HCT116 (cell line): ENCODE data around the gene WNT11. TPM values are rescaled to one million over a fixed set of nuclear protein-coding genes. Genes with fewer than 3 reads are reported as not detected.

Experiments used
- ATAC-seq: fragments of 200-7000 bp; cut with Tn5 transposase; 2 replicates; pipeline ENCODE4 v1.9.1; 2020; ENCODE audit warnings: mild to moderate bottlenecking, moderate library complexity
- BruUV-seq: library from RNA; stranded (reverse); fragments of 400-500 nt; replicated peaks from 2 replicates; lab custom pipeline; 2021; lab: Mats Ljungman, UMichigan
- CTCF ChIA-PET: fragments of 300-600 bp; sonication (Branson Sonifier 250); formaldehyde crosslinking; loops from one replicate; lab custom pipeline; 2021; ENCODE audit warnings: antibody characterized with exemption; lab: Charles Lee
- POLR2A ChIA-PET: fragments of 300-600, 350-600 bp; sonication (Branson Sonifier 250); formaldehyde crosslinking; loops from one replicate; lab custom pipeline; 2021; ENCODE audit warnings: antibody characterized with exemption; lab: Charles Lee
- RAD21 ChIA-PET, 2 experiments: fragments of 300-600 bp; sonication (Branson Sonifier 250); formaldehyde crosslinking; loops; one replicate each; lab custom pipeline; 2023; ENCODE audit warnings: low total read pairs in 2 of 2; ENCODE audit not compliant: uncharacterized antibody in 2 of 2, unreplicated experiment in 2 of 2, low non-redundant PET in 1 of 2; lab: Charles Lee
- DNase-seq: peaks from one replicate; pipeline ENCODE4 v3.0.0-alpha.2; 2010; ENCODE audit warnings: low read depth, low spot score
- H2AFZ ChIP-seq: fragments of 200-600 bp; shearing (Covaris generic), sonication (generic); 2 replicates; pipeline ENCODE4 v1.6.1; 2017; ENCODE audit warnings: low read depth, mixed run types, mixed read lengths, antibody characterized with exemption, low read length; ENCODE audit not compliant: poor library complexity, severe bottlenecking
- H3K27ac ChIP-seq: 2 replicates; pipeline ENCODE4 v1.5.1; 2012; ENCODE audit warnings: low read depth, low read length
- H3K27me3 ChIP-seq: fragments of 200-600 bp; sonication (generic); 2 replicates; pipeline ENCODE4 v1.6.1; 2016; ENCODE audit warnings: mixed run types, low read length, mixed read lengths; ENCODE audit not compliant: insufficient read depth
- H3K36me3 ChIP-seq, 2 experiments: fragments of 200-500 bp in 1 of 2; fragments of 200-600 bp in 1 of 2; sonication (Bioruptor generic) in 1 of 2; sonication (generic) in 1 of 2; 2 replicates each; pipeline versions ENCODE4 v1.5.1 to v1.6.1; 2014 to 2016; ENCODE audit warnings: low read length in 2 of 2, inconsistent platforms in 1 of 2, mixed read lengths in 1 of 2, mixed run types in 1 of 2; ENCODE audit not compliant: insufficient read depth in 2 of 2, control insufficient read depth in 1 of 2
- H3K4me1 ChIP-seq, 2 experiments: fragments of 200-600 bp in 1 of 2; sonication (generic) in 1 of 2; 2 replicates each; pipeline versions ENCODE4 v1.5.1 to v1.6.1; 2012 to 2017; ENCODE audit warnings: low read length in 2 of 2, inconsistent platforms in 1 of 2, mild to moderate bottlenecking in 1 of 2, mixed read lengths in 1 of 2, mixed run types in 1 of 2, moderate library complexity in 1 of 2; ENCODE audit not compliant: insufficient read depth in 2 of 2, control insufficient read depth in 1 of 2
- H3K4me2 ChIP-seq: fragments of 200-600 bp; sonication (generic); 2 replicates; pipeline ENCODE4 v1.6.1; 2017; ENCODE audit warnings: mixed run types, low read length, mixed read lengths
- H3K4me3 ChIP-seq, 2 experiments: fragments of 200-600 bp in 1 of 2; sonication (generic) in 1 of 2; replicated peaks in 1 of 2; 2 replicates each; pipeline ENCODE4 v1.5.1; 2011 to 2016; ENCODE audit warnings: low read length in 2 of 2, control low read depth in 1 of 2, low read depth in 1 of 2, mild to moderate bottlenecking in 1 of 2, mixed read lengths in 1 of 2, mixed run types in 1 of 2
- H3K79me2 ChIP-seq: fragments of 200-600 bp; sonication (generic); 2 replicates; pipeline ENCODE4 v1.6.1; 2017; ENCODE audit warnings: mild to moderate bottlenecking, mixed run types, low read length, moderate library complexity, mixed read lengths; ENCODE audit not compliant: insufficient read depth
- H3K9ac ChIP-seq: fragments of 200-600 bp; sonication (generic); 2 replicates; pipeline ENCODE4 v1.6.1; 2016; ENCODE audit warnings: low read length, mixed read lengths
- H3K9me2 ChIP-seq: fragments of 200-600 bp; sonication (generic), shearing (Covaris generic); 2 replicates; pipeline ENCODE4 v1.6.1; 2017; ENCODE audit warnings: mixed run types, mild to moderate bottlenecking, moderate library complexity; ENCODE audit not compliant: insufficient read depth
- H3K9me3 ChIP-seq, 2 experiments: fragments of 200-500 bp in 1 of 2; fragments of 200-600 bp in 1 of 2; sonication (Bioruptor generic) in 1 of 2; sonication (generic) in 1 of 2; 2 replicates each; pipeline ENCODE4 v1.6.1; 2014 to 2017; ENCODE audit warnings: low read length in 2 of 2, mixed read lengths in 2 of 2, inconsistent platforms in 1 of 2, low read depth in 1 of 2, mild to moderate bottlenecking in 1 of 2, mixed run types in 1 of 2, moderate library complexity in 1 of 2; ENCODE audit not compliant: control insufficient read depth in 1 of 2, insufficient read depth in 1 of 2
- H4K20me1 ChIP-seq: fragments of 200-600 bp; sonication (generic), shearing (Covaris generic); 2 replicates; pipeline ENCODE4 v1.6.1; 2017; ENCODE audit warnings: mixed run types, mild to moderate bottlenecking, moderate library complexity; ENCODE audit not compliant: insufficient read depth
- ATF3 ChIP-seq: IDR thresholded peaks from 2 replicates; pipeline ENCODE4 v1.6.1; 2012
- CBX3 ChIP-seq: IDR thresholded peaks from 2 replicates; pipeline ENCODE4 v1.6.1; 2012; ENCODE audit warnings: low read depth
- CEBPB ChIP-seq: IDR thresholded peaks from 2 replicates; pipeline ENCODE4 v1.6.1; 2012; ENCODE audit warnings: low read depth
- ELF1 ChIP-seq: IDR thresholded peaks from 2 replicates; pipeline ENCODE4 v1.6.1; 2012; ENCODE audit warnings: low read depth, borderline replicate concordance
- EZH2phosphoT487 ChIP-seq: fragments of 200-600 bp; IDR thresholded peaks from 2 replicates; pipeline ENCODE4 v1.6.1; 2018; ENCODE audit warnings: antibody characterized with exemption, borderline replicate concordance
- FOSL1 ChIP-seq: IDR thresholded peaks from 2 replicates; pipeline ENCODE4 v1.6.1; 2012; ENCODE audit warnings: low read depth
- JUND ChIP-seq: IDR thresholded peaks from 2 replicates; pipeline ENCODE4 v1.6.1; 2012
- POLR2A ChIP-seq: IDR thresholded peaks from 2 replicates; pipeline ENCODE4 v1.7.0; 2011; ENCODE audit warnings: borderline replicate concordance; ENCODE audit not compliant: insufficient read depth, insufficient read length; ENCODE audit errors: extremely low read depth
- POLR2AphosphoS5 ChIP-seq: IDR thresholded peaks from 2 replicates; pipeline ENCODE4 v1.6.1; 2011; ENCODE audit warnings: mild to moderate bottlenecking, low read depth, low read length, moderate library complexity
- RAD21 ChIP-seq: IDR thresholded peaks from 2 replicates; pipeline ENCODE4 v1.6.1; 2012; ENCODE audit warnings: low read depth, mild to moderate bottlenecking
- SP1 ChIP-seq: IDR thresholded peaks from 2 replicates; pipeline ENCODE4 v1.6.1; 2012; ENCODE audit warnings: low read depth
- SRF ChIP-seq: IDR thresholded peaks from 2 replicates; pipeline ENCODE4 v1.6.1; 2012; ENCODE audit warnings: low read depth
- TCF7L2 ChIP-seq: IDR thresholded peaks from 2 replicates; pipeline ENCODE4 v1.7.0; 2011; ENCODE audit warnings: borderline replicate concordance, inconsistent platforms; ENCODE audit not compliant: insufficient read depth, insufficient read length; ENCODE audit errors: extremely low read depth
- YY1 ChIP-seq: IDR thresholded peaks from 2 replicates; pipeline ENCODE4 v1.6.1; 2011; ENCODE audit warnings: low read length, low read depth, moderate library complexity, mild to moderate bottlenecking; ENCODE audit not compliant: insufficient replicate concordance; ENCODE audit errors: extremely low read depth
- ZBTB33 ChIP-seq: IDR thresholded peaks from 2 replicates; pipeline ENCODE4 v1.6.1; 2011; ENCODE audit warnings: mild to moderate bottlenecking, low read length, moderate library complexity; ENCODE audit not compliant: insufficient replicate concordance; ENCODE audit errors: extremely low read depth
- intact Hi-C: fragments of 100-400 bp; cut with micrococcal nuclease; formaldehyde crosslinking; loops from 2 replicates; pipeline ENCODE4 v1.10.0; 2022
- total RNA-seq: library from RNA; stranded (reverse); gene quantifications from one replicate; pipeline ENCODE4 v1.2.1, GENCODE V29; 2021; ENCODE audit not compliant: unreplicated experiment

Gene WNT11
- total RNA-seq, 1 experiment from 2014 or later = 1.9 TPM

GRCh38 chr11:76194872-76195668, 11.2 kb downstream of the WNT11 start:
- Histone ChIP-seq H2AFZ (no peak overlapping the region), H3K4me2 (no peak overlapping the region), H3K9me3 (no peaks in the 10 kb centered on the region), H3K9ac (no peak overlapping the region), H4K20me1 (no peaks in the 10 kb centered on the region), H3K27me3 (no peaks in the 10 kb centered on the region), H3K36me3 (no peaks in the 10 kb centered on the region), H3K4me3 (no peak overlapping the region), H3K4me1 (no peaks in the 10 kb centered on the region), H3K79me2 (no peaks in the 10 kb centered on the region), H3K27ac (no peak overlapping the region), H3K9me2 (no peaks in the 10 kb centered on the region)
- DNase-seq (no peak), ATAC-seq (no peak; the same call in 1 of the 2 replicates)
- ChIA-PET CTCF (no interaction called here), RAD21 (no interaction called here), POLR2A (no interaction called here)
- no TSS peak for BruUV-seq
- TF ChIP-seq CEBPB = no peak
- no peak for TF ChIP-seq TCF7L2
- TF ChIP-seq ELF1 = no peak
- TF ChIP-seq POLR2AphosphoS5 = no peak
- TF ChIP-seq SRF = no peak
- TF ChIP-seq CBX3 = no peak
- TF ChIP-seq POLR2A = no peak
- no peak for TF ChIP-seq SP1
- no peak for TF ChIP-seq YY1
- no peak for TF ChIP-seq RAD21
- TF ChIP-seq ATF3 = no peak
- TF ChIP-seq ZBTB33 = no peak
- TF ChIP-seq JUND = no peak
- no peak for TF ChIP-seq FOSL1
- no peak for TF ChIP-seq EZH2phosphoT487
- intact Hi-C loops = no loop called here
